ENCODE data around the gene SLC12A4. TPM values are rescaled to one million over a fixed set of nuclear protein-coding genes. Genes with fewer than 3 reads are reported as not detected.

Gene SLC12A4
- total RNA-seq, 1 donor, result 79.3 TPM

DNA sequence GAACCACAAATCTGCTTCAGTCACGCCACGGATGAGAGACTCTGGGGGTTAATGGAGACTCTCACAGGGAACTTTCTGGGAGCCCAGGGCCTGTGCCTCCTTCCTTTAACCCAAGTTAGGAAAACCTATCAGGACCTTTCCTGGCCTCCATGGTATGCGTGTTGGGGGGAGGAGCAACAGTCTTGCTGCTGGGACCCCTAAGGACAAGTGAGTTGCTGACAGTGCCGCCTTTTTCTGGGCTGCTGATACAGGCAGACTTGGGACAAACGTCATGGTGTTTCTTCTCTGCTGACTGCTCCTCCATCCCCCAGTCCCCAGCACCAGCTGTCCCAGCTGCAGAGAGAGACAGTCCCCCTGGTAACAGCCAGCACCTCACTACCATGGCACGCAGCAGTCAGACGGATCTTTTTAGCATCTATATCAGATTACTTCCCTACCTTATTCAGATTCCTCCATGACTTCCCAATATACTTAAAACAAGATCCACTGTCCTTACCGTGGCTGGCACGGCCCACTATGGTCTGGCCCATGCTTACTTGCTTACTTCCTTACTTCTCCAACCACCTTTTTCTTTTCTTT, 40.8 kb upstream of the SLC12A4 start:
- Histone ChIP-seq H3K4me2 (ENCODE audit: insufficient read depth, low read length) (no peak overlapping the region), H3K4me3 (ENCODE audit: insufficient read depth, low read length) (no peak overlapping the region), H3K27me3 (ENCODE audit: insufficient read depth, low read length) (peaks cover 5% of the 10 kb centered on the region), H3K27ac (ENCODE audit: low read depth, low read length) (no peak overlapping the region), H3K4me1 (ENCODE audit: insufficient read depth, low read length) (no peaks in the 10 kb centered on the region), H3K36me3 (ENCODE audit: insufficient read depth, low read length) (no peaks in the 10 kb centered on the region), H3K9me3 (ENCODE audit: low read depth, low read length) (no peaks in the 10 kb centered on the region), H2AFZ (ENCODE audit: low read length) (no peak overlapping the region), H3K79me2 (ENCODE audit: insufficient read depth, low read length) (no peaks in the 10 kb centered on the region), H4K20me1 (ENCODE audit: insufficient read depth, low read length) (no peaks in the 10 kb centered on the region)
- TF ChIP-seq, protein P1, sequence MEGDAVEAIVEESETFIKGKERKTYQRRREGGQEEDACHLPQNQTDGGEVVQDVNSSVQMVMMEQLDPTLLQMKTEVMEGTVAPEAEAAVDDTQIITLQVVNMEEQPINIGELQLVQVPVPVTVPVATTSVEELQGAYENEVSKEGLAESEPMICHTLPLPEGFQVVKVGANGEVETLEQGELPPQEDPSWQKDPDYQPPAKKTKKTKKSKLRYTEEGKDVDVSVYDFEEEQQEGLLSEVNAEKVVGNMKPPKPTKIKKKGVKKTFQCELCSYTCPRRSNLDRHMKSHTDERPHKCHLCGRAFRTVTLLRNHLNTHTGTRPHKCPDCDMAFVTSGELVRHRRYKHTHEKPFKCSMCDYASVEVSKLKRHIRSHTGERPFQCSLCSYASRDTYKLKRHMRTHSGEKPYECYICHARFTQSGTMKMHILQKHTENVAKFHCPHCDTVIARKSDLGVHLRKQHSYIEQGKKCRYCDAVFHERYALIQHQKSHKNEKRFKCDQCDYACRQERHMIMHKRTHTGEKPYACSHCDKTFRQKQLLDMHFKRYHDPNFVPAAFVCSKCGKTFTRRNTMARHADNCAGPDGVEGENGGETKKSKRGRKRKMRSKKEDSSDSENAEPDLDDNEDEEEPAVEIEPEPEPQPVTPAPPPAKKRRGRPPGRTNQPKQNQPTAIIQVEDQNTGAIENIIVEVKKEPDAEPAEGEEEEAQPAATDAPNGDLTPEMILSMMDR (IDR thresholded peaks at IDR 0.05; ENCODE audit: extremely low read depth, low read depth, low read length), result no peak
- DNase-seq (ENCODE audit: insufficient read length, low spot score, missing footprints), result peak; percentile 79

DNA sequence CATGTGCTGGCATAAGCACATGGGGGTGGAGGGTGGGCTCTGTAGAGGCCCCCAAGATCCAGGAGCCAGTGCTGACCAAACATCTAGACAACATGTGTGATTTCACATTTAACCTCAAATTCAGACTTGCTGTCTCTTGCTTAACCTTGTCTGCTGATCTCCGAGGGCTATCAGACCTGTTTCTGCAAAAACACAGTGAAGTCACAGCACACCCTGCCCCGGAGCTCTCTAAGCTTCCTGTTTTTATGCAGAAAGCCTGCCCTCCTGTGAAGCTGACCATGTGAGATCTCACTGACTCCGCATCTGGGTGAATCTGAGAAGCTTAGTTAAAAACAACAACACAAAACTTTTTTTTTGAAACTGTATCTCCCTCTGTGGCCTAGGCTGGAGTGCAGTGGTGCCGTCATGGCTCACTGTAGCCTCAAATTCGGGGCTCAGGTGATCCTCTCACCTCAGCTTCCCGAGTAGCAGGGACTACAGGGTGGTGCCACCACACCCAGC, 37.4 kb upstream of the SLC12A4 start:
- Histone ChIP-seq H3K27me3 (ENCODE audit: insufficient read depth, low read length) (no peaks in the 10 kb centered on the region), H3K79me2 (ENCODE audit: insufficient read depth, low read length) (no peaks in the 10 kb centered on the region), H3K4me2 (ENCODE audit: insufficient read depth, low read length) (no peak overlapping the region), H3K36me3 (ENCODE audit: insufficient read depth, low read length) (no peaks in the 10 kb centered on the region), H4K20me1 (ENCODE audit: insufficient read depth, low read length) (no peaks in the 10 kb centered on the region), H3K9me3 (ENCODE audit: low read depth, low read length) (no peaks in the 10 kb centered on the region), H3K4me3 (ENCODE audit: insufficient read depth, low read length) (no peak overlapping the region), H3K27ac (ENCODE audit: low read depth, low read length) (no peak overlapping the region), H2AFZ (ENCODE audit: low read length) (no peak overlapping the region), H3K4me1 (ENCODE audit: insufficient read depth, low read length) (peaks cover 7% of the 10 kb centered on the region)
- DNase-seq (ENCODE audit: insufficient read length, low spot score, missing footprints), result no peak
- TF ChIP-seq, protein P1 (IDR thresholded peaks at IDR 0.05; ENCODE audit: extremely low read depth, low read depth, low read length), result no peak

DNA sequence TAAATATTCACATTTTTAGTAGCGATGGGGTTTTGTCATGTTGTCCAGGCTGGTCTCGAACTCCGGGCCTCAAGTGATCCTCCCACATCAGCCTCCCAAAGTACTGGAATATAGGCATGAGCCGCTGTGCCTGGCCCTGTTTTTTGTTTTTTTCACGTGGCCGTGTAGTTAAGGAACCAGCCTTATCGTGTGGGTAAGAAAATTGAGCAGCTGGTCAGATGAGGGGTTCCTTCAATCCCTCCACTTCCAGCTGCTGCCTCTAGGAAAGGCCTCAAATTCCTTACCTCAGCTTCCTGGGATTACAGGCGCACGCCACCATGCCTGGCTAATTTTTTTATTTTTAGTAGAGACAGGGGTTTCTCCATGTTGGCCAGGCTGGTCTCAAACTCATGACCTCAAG, 36.8 kb upstream of the SLC12A4 start:
- TF ChIP-seq, protein P1 (IDR thresholded peaks at IDR 0.05; ENCODE audit: extremely low read depth, low read depth, low read length), result no peak

DNA sequence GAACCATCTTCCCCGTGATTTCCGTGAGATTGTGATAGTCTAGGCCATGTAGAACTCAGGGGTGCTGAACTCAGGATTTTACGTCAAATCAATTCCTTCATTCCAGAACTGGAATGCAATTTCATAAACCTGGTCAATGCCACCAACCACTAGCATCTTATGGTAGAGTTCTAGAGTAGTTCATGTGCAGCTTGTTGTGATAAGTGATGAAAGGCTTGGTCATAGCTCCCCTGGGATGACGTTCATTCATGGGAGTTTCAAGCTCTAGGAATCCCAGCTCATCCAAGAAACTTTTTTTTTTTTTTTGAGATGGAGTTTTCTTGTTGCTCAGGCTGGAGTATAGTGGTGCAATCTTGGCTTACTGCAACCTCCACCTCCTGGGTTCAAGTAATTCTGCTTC, 34.6 kb upstream of the SLC12A4 start:
- Histone ChIP-seq H3K4me1 (ENCODE audit: insufficient read depth, low read length) (peaks cover 7% of the 10 kb centered on the region), H3K36me3 (ENCODE audit: insufficient read depth, low read length) (no peaks in the 10 kb centered on the region), H3K4me2 (ENCODE audit: insufficient read depth, low read length) (peak overlapping the region; percentile 10), H3K4me3 (ENCODE audit: insufficient read depth, low read length) (no peak overlapping the region), H2AFZ (ENCODE audit: low read length) (no peak overlapping the region), H3K79me2 (ENCODE audit: insufficient read depth, low read length) (no peaks in the 10 kb centered on the region), H3K27ac (ENCODE audit: low read depth, low read length) (no peak overlapping the region), H3K27me3 (ENCODE audit: insufficient read depth, low read length) (no peaks in the 10 kb centered on the region), H3K9me3 (ENCODE audit: low read depth, low read length) (no peaks in the 10 kb centered on the region), H4K20me1 (ENCODE audit: insufficient read depth, low read length) (no peaks in the 10 kb centered on the region)
- TF ChIP-seq, protein P1 (IDR thresholded peaks at IDR 0.05; ENCODE audit: extremely low read depth, low read depth, low read length), result no peak
- peak; percentile 96 for DNase-seq (ENCODE audit: insufficient read length, low spot score, missing footprints)

More for the DNA sequence above, 36.8 kb upstream of the SLC12A4 start:
- no peak overlapping the region for H3K4me3 ChIP-seq (ENCODE audit: insufficient read depth, low read length)
- no peak for DNase-seq (ENCODE audit: insufficient read length, low spot score, missing footprints)
- no peaks in the 10 kb centered on the region for H3K27me3 ChIP-seq (ENCODE audit: insufficient read depth, low read length)
- H3K36me3 ChIP-seq (ENCODE audit: insufficient read depth, low read length), result no peaks in the 10 kb centered on the region
- no peak overlapping the region for H3K27ac ChIP-seq (ENCODE audit: low read depth, low read length)
- no peak overlapping the region for H3K4me2 ChIP-seq (ENCODE audit: insufficient read depth, low read length)
- no peaks in the 10 kb centered on the region for H4K20me1 ChIP-seq (ENCODE audit: insufficient read depth, low read length)
- H3K79me2 ChIP-seq (ENCODE audit: insufficient read depth, low read length), result no peaks in the 10 kb centered on the region
- H3K4me1 ChIP-seq (ENCODE audit: insufficient read depth, low read length), result peaks cover 7% of the 10 kb centered on the region
- no peaks in the 10 kb centered on the region for H3K9me3 ChIP-seq (ENCODE audit: low read depth, low read length)
- no peak overlapping the region for H2AFZ ChIP-seq (ENCODE audit: low read length)

Data from osteoblast (primary cell).